HepG2 (cell line): ENCODE measurements around the gene DPP7. TPM values are rescaled to one million over a fixed set of nuclear protein-coding genes. Genes with fewer than 3 reads are reported as not detected.
A peak's percentile ranks its signal among the peaks of the same experiment; 100 is the strongest.

Source experiments
- BRCA1 ChIP-seq: sonication (generic); formaldehyde crosslinking; IDR thresholded peaks from 2 replicates; pipeline ENCODE4 v1.4.0; 2020; ENCODE audit warnings: missing genetic modification reagents
- CEBPB ChIP-seq: IDR thresholded peaks from 2 replicates; pipeline ENCODE4 v1.6.1; 2011; ENCODE audit warnings: low read depth, low read length, improper control_type of control experiment, borderline replicate concordance
- EZH2 ChIP-seq: conservative IDR thresholded peaks from 2 replicates; pipeline ENCODE4 v1.6.1; 2012; ENCODE audit warnings: mild to moderate bottlenecking, low read depth, low read length, moderate library complexity
- FOSL2 ChIP-seq: sonication (generic); formaldehyde crosslinking; IDR thresholded peaks from 2 replicates; pipeline ENCODE4 v1.4.0; 2020; ENCODE audit warnings: missing genetic modification reagents
- HNRNPLL ChIP-seq: fragments of 200-400 bp; formaldehyde crosslinking; IDR thresholded peaks from 2 replicates; pipeline ENCODE4 v1.6.1; 2017; ENCODE audit warnings: mild to moderate bottlenecking, low read depth, low read length; ENCODE audit not compliant: poor library complexity, severe bottlenecking
- JARID2 ChIP-seq: sonication (generic); formaldehyde crosslinking; IDR thresholded peaks from 2 replicates; pipeline ENCODE4 v1.8.1; 2023; ENCODE audit warnings: missing genetic modification reagents, inconsistent platforms; ENCODE audit not compliant: insufficient replicate concordance
- KDM5B ChIP-seq: sonication (generic); formaldehyde crosslinking; IDR thresholded peaks from 2 replicates; pipeline ENCODE4 v1.4.0; 2020; ENCODE audit warnings: missing genetic modification reagents, mild to moderate bottlenecking, borderline replicate concordance
- MAFK ChIP-seq, 2 experiments: IDR thresholded peaks in 1 of 2; conservative IDR thresholded peaks in 1 of 2; 2 replicates each; pipeline ENCODE4 v1.6.1; 2011; ENCODE audit warnings: improper control_type of control experiment in 2 of 2, low read length in 2 of 2
- MIXL1 ChIP-seq: IDR thresholded peaks from 2 replicates; pipeline ENCODE4 v1.6.1; 2016
- MTF1 ChIP-seq: sonication (generic); formaldehyde crosslinking; IDR thresholded peaks from 2 replicates; pipeline ENCODE4 v1.5.0; 2020; ENCODE audit warnings: missing genetic modification reagents
- PBX3 ChIP-seq: sonication (generic); formaldehyde crosslinking; IDR thresholded peaks from 2 replicates; pipeline ENCODE4 v1.8.1; 2023; ENCODE audit warnings: missing genetic modification reagents, inconsistent platforms, borderline replicate concordance
- PHF21A ChIP-seq: sonication (generic); formaldehyde crosslinking; IDR thresholded peaks from 2 replicates; pipeline ENCODE4 v1.5.0; 2020; ENCODE audit warnings: mild to moderate bottlenecking, missing genetic modification reagents
- RAD21 ChIP-seq: fragments of 450-650 bp; formaldehyde crosslinking; IDR thresholded peaks from 2 replicates; pipeline ENCODE4 v1.5.0; 2020; ENCODE audit warnings: mild to moderate bottlenecking
- RFXANK ChIP-seq: IDR thresholded peaks from 2 replicates; pipeline ENCODE4 v1.6.1; 2016
- SMARCE1 ChIP-seq: fragments of 450-650 bp; IDR thresholded peaks from 2 replicates; pipeline ENCODE4 v1.6.1; 2017; ENCODE audit warnings: borderline replicate concordance
- THAP7 ChIP-seq: sonication (generic); formaldehyde crosslinking; IDR thresholded peaks from 2 replicates; pipeline ENCODE4 v1.8.1; 2023; ENCODE audit warnings: mild to moderate bottlenecking, missing genetic modification reagents
- ZFAT ChIP-seq: sonication (generic); formaldehyde crosslinking; conservative IDR thresholded peaks from 2 replicates; pipeline ENCODE4 v1.8.1; 2023; ENCODE audit warnings: missing genetic modification reagents, inconsistent platforms
- ZFY ChIP-seq: sonication (generic); formaldehyde crosslinking; IDR thresholded peaks from 2 replicates; pipeline ENCODE4 v1.4.0; 2020; ENCODE audit warnings: missing genetic modification reagents
- ZNF224 ChIP-seq: sonication (generic); formaldehyde crosslinking; IDR thresholded peaks from 2 replicates; pipeline ENCODE4 v1.5.0; 2020; ENCODE audit warnings: mild to moderate bottlenecking, missing genetic modification reagents
- ZNF263 ChIP-seq: sonication (generic); formaldehyde crosslinking; IDR thresholded peaks from 2 replicates; pipeline ENCODE4 v1.4.0; 2020; ENCODE audit warnings: missing genetic modification reagents
- ZNF30 ChIP-seq: sonication (generic); formaldehyde crosslinking; IDR thresholded peaks from 2 replicates; pipeline ENCODE4 v1.5.0; 2020; ENCODE audit warnings: mild to moderate bottlenecking, missing genetic modification reagents
- ZNF460 ChIP-seq: sonication (generic); formaldehyde crosslinking; IDR thresholded peaks from 2 replicates; pipeline ENCODE4 v1.5.1; 2020; ENCODE audit warnings: missing genetic modification reagents, mild to moderate bottlenecking, borderline replicate concordance
- ZNF484 ChIP-seq: sonication (generic); formaldehyde crosslinking; IDR thresholded peaks from 2 replicates; pipeline ENCODE4 v1.5.1; 2020; ENCODE audit warnings: mild to moderate bottlenecking, low read depth, missing genetic modification reagents, borderline replicate concordance
- ZNF589 ChIP-seq: sonication (generic); formaldehyde crosslinking; conservative IDR thresholded peaks from 2 replicates; pipeline ENCODE4 v1.8.0; 2022; ENCODE audit warnings: mild to moderate bottlenecking, moderate library complexity, missing genetic modification reagents
- ZNF691 ChIP-seq: sonication (generic); formaldehyde crosslinking; IDR thresholded peaks from 2 replicates; pipeline ENCODE4 v1.4.0; 2020; ENCODE audit warnings: missing genetic modification reagents, low read depth, mild to moderate bottlenecking, borderline replicate concordance
- polyA plus RNA-seq, 8 experiments: library from polyadenylated mRNA; depleted of rRNA in 3 of 8; stranded (reverse) in 7 of 8; unstranded in 1 of 8; fragments of >200 nt; fragmentation: Illumina TruSeq in 4 of 8; extraction: Trizol in 4 of 8; gene quantifications; 2 replicates each; pipeline versions ENCODE4 v1.2.1 to v1.2.3, GENCODE V29; 2011 to 2016; ENCODE audit warnings: low read depth in 4 of 8, missing spikeins in 1 of 8, mixed read lengths in 1 of 8; ENCODE audit not compliant: insufficient read depth in 1 of 8
- total RNA-seq, 5 experiments: library from RNA; depleted of rRNA; stranded (reverse); fragments of >200 nt; fragmentation: Illumina TruSeq; extraction: Trizol; gene quantifications; 2 replicates each; pipeline ENCODE4 v1.2.3, GENCODE V29; 2016; ENCODE audit warnings: low read depth in 1 of 5
- TF ChIP-seq, protein P1 (sequence below): sonication (generic); formaldehyde crosslinking; IDR thresholded peaks from 2 replicates; pipeline ENCODE4 v1.5.0; 2020; ENCODE audit warnings: missing genetic modification reagents
- TF ChIP-seq, protein P2 (sequence below): IDR thresholded peaks from 2 replicates; pipeline ENCODE4 v1.6.1; 2016; ENCODE audit warnings: missing compliant biosample characterization, missing genetic modification reagents, borderline replicate concordance

The DPP7 gene
- total and polyA plus RNA-seq, 2 of the 13 experiments (the other 11 are each of a cell fraction or from before 2014, with no cell fraction given): 1.2 to 4.5 TPM

GRCh38 chr9:137129456-137130175 is 15.1 kb upstream of the DPP7 start (continued):
- TF ChIP-seq ZNF691 (no peak), ZNF224 (CRISPR knock-in tag) (no peak), FOSL2 (no peak), ZNF263 (no peak), MIXL1 (CRISPR knock-in tag) (no peak), HNRNPLL (peak; percentile 100), ZNF460 (CRISPR knock-in tag) (no peak), ZNF484 (no peak), SMARCE1 (no peak), ZFAT (no peak), EZH2 (no peak), RAD21 (CRISPR knock-in tag) (peak; percentile 39), RFXANK (CRISPR knock-in tag) (0 out of 2 replicates have a peak, but pooled peaks have one; percentile 31), JARID2 (CRISPR knock-in tag) (no peak), ZFY (peak; percentile 58; the same call in 1 of the 2 replicates), THAP7 (no peak), ZNF30 (CRISPR knock-in tag) (no peak), BRCA1 (CRISPR knock-in tag) (no peak), MTF1 (CRISPR knock-in tag) (no peak), MAFK (conservative IDR thresholded peaks at IDR 0.05 in 1 of 2, IDR thresholded peaks at IDR 0.05 in 1 of 2; ENCODE audit: low read length in 2 of 2) (no peak), ZNF589 (CRISPR knock-in tag) (no peak; the same call in 1 of the 2 replicates), PBX3 (CRISPR knock-in tag) (no peak), PHF21A (CRISPR knock-in tag) (no peak), KDM5B (CRISPR knock-in tag) (peak; percentile 80; the same call in 1 of the 2 replicates), CEBPB (no peak)
- TF ChIP-seq, protein P1, sequence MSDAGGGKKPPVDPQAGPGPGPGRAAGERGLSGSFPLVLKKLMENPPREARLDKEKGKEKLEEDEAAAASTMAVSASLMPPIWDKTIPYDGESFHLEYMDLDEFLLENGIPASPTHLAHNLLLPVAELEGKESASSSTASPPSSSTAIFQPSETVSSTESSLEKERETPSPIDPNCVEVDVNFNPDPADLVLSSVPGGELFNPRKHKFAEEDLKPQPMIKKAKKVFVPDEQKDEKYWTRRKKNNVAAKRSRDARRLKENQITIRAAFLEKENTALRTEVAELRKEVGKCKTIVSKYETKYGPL: no peak
- TF ChIP-seq, protein P2, sequence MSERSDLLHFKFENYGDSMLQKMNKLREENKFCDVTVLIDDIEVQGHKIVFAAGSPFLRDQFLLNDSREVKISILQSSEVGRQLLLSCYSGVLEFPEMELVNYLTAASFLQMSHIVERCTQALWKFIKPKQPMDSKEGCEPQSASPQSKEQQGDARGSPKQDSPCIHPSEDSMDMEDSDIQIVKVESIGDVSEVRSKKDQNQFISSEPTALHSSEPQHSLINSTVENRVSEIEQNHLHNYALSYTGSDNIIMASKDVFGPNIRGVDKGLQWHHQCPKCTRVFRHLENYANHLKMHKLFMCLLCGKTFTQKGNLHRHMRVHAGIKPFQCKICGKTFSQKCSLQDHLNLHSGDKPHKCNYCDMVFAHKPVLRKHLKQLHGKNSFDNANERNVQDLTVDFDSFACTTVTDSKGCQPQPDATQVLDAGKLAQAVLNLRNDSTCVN (CRISPR knock-in tag): 0 out of 2 replicates have a peak, but pooled peaks have one; percentile 55
